WI38 (cell line): Measurements from ENCODE around the gene DTNBP1.

ENCODE experiments used
- H3K4me3 ChIP-seq: 2 replicates; pipeline ENCODE4 v1.5.1; 2011; ENCODE audit warnings: low read depth, mild to moderate bottlenecking, control low read depth, low read length
- CTCF ChIP-seq: IDR thresholded peaks from 2 replicates; pipeline ENCODE4 v1.5.1; 2012; ENCODE audit warnings: low read depth, mild to moderate bottlenecking, control low read depth, low read length

The DTNBP1 gene

GRCh38 chr6:15493437-15494168, 169.2 kb downstream of the DTNBP1 start:
- H3K4me3 ChIP-seq, result no peak overlapping the region
- no peak for TF ChIP-seq CTCF

- no peak for TF ChIP-seq CTCF
- no peak overlapping the region for H3K4me3 ChIP-seq
Measured at GRCh38 chr6:15491986-15492269, 170.9 kb downstream of the DTNBP1 start.

- peak; percentile 88 for TF ChIP-seq CTCF
- H3K4me3 ChIP-seq, result no peak overlapping the region
Measured at GRCh38 chr6:15491255-15491985, 171.4 kb downstream of the DTNBP1 start.

DNA sequence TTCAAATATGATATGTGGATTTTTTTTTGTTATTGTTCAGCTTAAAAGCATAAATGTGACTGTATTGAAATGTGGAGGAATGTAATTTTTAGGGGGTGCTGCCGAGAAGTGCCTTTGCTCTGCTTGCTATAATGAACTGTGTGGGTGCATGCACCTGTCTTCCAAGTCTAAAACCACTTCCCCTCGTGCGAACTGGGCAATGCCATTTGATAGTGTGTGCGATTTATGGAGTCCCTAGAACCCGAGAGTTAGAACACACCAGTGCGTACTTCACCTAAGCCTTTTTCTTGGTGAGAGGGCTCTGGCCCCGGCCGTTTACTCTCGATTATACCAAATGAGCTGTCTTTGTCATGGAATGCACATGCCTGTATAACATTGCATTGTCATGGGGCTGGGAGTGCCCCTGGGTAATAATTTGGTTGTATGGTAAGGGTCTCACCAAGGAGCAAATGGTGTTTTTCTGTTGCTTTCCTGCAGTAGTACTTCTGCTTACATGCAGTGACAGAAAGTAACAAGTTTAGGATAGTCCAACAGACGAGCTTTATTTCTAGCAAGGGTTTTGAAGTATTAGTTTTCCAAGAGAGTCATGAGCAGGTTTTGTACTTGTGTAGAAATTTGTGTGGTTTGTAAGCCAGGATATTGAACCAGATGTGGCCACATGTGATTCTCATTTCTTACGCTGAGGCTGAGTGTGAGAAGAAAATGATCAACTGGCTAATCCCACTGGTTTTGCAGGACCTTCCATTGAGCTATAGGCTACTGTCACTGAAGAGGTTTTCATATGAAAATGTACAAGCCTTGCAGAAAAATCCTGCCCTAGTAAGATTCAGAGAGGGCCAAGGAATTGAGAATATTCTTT, 172.4 kb downstream of the DTNBP1 start:
- no peak for TF ChIP-seq CTCF
- H3K4me3 ChIP-seq, result no peak overlapping the region

DNA sequence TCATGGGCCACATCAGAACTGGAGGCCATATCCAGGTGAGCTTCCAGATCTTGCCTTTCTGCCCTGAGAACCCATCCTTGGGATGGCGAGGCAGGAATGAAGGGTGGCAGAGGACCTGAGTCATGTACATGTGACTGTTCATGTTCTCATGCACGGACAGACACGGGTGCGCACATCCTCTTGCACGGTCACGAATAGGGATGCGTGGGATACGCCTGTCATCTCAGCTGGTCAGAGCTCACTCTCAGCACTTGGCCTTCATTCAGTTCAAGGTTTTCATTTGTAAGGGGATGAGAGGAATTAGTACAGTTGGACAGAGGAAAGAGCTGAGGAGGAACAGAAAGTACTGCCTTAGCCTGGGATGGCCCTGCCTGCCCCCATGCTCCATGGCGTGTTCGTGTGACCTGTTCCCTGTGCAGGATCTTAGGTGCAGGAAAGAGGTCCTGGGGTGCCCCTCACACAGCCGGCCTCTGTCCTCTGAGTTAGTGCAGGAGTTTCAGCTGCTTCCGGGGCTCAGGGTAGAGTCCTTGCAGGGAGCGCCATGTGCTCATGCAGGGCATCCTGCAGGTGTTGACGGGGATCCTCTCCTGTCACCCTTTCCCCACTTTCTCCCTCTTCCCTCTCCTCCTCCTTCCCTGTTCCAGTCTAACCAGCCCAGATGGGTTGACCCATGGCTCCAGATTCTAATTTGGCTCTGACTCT, 173.4 kb downstream of the DTNBP1 start:
- no peak for TF ChIP-seq CTCF
- H3K4me3 ChIP-seq, result no peak overlapping the region

DNA sequence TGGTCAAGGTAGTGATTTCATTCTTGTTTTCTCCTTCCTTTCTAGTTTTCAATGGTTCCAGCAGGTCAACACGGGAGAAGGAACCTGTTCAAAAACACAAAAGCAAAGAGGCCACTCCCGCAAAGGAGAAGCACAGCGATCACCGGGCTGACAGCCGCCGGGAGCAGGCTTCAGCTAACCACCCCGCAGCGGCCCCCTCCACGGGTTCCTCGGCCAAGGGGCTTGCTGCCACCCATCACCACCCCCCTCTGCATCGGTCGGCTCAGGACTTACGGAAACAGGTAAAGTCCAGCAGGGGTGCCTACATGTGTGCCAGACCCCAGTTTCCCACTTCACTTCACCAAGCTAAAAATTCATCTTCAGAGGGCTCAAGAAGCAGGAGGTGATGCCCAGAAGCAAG, 175.6 kb downstream of the DTNBP1 start:
- TF ChIP-seq CTCF, result no peak
- H3K4me3 ChIP-seq, result no peak overlapping the region
